NCI-H774 (cell line): ENCODE data around the gene SPOCK1.
A peak's percentile ranks its signal among the peaks of the same experiment; 100 is the strongest.

ENCODE experiments used
- DNase-seq: peaks from one replicate; lab custom pipeline; 2025; lab: John Stamatoyannopoulos, UW

SPOCK1 gene

DNA sequence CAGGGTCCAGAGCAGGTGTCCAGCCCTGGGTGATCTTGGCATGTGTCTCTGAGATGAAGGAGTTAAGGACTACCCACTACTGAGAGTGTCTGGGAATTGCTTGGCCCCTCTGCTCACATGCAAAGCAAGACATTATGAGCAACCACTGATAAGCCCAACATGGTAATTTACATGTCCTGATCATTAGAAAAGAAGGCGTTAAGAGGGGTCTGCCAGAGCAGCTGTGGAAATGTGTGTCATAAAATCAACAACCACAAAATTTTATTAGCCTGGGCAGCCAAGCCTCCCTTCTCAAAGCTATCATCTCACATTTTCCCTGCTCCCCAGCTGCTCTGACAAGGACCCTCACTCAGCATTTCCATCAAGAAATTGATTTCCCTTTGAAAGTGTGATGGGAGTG, 351.0 kb downstream of the SPOCK1 start:
- no peak for DNase-seq

DNA sequence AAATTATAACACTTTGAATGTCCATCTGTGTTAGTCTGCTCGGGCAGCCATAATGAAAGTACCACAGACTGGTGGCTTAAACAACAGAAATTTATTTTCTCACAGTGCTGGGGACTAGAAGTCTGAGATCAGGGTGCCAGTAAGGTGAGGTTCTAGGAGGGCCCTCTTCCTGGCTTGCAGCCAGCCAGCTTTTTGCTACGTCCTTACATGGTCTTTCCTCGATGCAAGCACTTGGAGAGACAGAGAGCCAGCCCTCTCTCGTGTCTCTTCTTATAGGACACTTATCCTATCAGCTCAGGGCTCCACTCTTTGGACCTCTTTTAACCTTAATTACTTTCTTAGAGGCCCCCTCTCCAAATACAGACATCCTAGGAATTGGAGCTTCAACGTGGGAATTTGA, 351.8 kb downstream of the SPOCK1 start:
- no peak for DNase-seq

DNA sequence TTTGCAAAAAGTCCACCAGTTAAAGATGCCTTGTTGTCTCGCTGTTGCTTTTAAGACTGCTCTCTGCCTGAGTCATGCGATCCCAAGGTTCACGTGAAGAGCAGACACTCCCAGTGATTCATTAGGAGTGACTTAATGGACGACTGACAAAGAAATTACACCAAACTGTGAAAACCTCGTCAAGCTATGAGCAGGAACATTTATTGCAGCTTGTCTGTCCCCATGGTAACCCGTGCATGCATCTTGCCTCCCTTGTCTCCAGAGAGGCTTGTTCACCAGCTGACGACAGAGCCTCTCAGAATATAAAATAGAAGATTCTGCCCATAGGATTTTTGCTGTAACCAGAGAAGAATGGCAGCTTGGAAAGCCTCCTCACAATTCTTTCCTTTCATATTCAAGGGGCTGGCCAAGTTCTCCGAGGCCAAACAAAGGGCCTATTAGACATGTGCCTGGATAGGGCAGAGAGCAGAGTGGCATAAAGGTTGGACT, 352.7 kb downstream of the SPOCK1 start:
- no peak for DNase-seq

DNA sequence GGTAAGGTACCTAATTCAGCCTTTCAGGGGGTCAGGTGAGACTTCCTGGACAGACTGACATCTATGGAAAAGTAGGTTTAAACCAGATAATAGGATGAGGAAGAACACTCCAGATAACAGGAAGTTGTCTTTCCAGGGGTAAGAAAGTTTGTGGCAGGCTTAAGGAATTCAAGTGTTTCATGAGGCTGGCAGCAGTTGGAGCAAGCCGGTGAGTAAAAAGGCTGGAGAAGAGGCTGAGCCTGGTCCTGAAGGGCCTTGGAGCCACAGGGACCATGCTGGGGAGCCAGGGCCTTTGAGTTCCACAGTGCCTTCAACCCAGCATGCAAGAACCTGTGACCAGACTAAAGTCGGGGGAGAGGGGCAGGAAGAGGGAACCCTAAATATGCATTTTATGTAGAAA, 353.4 kb downstream of the SPOCK1 start:
- DNase-seq = no peak

DNA sequence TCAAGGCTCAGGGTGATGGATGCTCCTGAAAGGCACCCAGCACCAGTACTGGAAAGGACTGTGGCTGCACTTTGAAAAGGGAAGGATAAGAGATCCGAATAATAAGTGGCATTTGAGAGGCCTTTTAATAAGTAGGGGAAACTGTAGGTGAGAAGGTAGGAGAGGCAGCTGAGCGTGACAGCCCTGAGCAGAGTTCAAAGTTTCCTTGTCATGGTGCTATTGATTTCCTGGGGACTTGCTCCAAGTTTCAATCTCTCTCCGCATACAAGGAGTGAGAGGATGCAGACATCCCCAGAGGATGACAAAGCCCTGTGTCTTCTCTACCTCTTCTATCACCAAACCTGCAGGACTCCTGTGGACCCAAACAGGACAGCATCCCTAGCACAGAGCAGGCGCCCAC, 354.5 kb downstream of the SPOCK1 start:
- no peak for DNase-seq

DNA sequence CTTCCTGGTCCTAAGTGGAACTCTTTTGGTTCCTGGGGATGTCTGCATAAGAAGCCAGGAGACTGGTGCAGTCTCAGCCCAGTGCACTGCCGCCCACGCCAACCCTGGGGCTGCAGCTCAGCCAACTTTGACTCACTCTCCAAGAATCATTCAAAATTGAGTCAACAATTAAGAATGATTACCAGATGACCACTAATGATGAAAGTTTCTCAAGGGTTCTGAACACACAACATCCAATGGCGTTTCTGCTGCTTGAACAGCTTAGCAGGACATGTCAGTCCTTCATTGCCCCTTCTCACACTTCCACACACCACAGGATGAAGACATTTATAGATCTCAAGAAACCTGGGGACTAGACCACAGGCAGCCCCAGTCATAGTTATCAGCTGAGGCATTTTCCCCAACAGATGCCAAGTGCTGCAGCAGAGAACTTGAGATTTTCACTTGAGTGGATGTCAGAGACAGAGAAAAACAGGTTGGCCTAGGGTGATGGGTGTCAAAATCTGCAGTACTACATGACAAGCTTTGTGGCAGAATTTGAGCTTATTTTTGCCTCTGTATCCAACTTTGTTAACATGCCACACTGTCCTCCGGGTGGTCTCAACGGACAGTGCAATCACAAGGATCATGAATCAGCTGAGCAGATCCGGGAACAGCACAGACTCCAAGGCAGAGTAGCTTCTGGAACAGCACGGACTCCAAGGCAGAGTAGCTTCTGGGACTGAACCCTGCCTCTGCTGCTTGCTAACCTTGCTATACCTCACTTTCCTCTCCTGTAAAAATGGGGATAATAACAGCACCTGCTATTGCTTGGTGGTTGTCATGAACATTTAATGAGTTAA, 356.1 kb downstream of the SPOCK1 start:
- no peak for DNase-seq

DNA sequence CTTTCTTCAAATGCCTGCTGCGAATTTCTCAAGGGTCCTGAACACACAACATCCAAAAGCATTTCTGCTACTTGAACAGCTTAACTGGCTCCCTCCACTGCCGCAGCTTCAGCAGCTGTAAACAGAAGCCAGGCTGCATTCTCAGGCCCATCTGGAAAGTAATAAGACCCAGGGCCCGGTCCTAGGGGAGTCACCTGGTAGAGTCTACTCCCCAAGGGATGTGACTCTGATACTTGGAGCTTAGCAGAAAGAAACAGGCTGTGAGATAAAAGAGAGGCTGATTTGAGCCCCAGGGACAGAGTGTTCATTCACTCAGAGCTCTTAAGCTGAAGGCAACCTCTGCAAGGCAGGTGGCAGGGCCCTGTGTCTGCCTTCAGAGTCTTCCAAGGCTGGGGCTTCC, 356.8 kb downstream of the SPOCK1 start:
- no peak for DNase-seq

DNA sequence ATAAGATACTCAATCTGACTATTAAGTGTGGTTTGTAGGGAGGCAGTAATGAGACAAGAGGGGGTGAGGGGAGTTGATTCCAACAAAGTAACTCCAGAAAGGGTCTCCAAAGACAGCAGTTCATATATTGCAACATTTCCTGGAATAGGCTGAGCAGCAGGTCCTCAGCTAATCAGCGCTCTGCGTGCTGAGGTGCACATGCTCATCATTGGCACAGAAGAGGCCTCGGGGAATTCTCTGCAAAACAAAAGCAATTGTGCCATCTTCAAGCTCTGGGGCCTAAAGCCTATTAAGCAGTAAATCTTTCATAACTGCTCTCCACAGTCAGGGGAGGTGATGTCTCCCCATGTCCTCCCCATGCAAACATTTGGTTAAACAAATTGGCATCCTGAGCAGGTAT, 357.3 kb downstream of the SPOCK1 start:
- DNase-seq = no peak

DNA sequence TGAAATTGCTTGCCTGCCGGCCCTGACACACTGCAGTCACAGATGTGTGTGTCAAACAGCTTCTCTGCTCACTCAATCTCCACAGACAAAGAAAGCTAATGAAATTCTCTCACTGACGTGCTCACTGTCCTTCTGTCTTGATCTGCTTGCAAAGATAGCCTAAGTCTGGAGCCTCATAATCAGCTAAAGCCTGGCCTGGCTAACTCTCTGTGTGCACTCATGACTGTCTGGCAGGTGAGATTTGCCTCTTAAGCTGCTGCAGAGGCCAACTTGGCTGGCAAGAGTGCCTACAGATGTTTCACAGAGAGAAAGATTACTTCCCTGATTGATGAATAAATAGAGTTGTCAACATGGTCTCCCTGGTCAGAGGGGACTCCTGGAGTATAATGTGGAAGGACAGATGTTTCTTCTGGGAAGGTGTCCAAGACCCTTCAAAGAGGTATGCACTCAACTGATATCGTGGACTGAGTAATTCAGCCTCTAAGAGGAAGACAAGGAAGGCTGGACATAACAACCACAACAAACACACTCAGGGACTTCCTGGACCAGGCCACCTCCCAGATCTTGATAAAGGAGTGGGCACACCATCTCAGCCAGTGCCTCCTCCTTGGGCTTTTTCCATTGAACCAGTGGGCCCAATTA, 362.0 kb downstream of the SPOCK1 start:
- no peak for DNase-seq

DNA sequence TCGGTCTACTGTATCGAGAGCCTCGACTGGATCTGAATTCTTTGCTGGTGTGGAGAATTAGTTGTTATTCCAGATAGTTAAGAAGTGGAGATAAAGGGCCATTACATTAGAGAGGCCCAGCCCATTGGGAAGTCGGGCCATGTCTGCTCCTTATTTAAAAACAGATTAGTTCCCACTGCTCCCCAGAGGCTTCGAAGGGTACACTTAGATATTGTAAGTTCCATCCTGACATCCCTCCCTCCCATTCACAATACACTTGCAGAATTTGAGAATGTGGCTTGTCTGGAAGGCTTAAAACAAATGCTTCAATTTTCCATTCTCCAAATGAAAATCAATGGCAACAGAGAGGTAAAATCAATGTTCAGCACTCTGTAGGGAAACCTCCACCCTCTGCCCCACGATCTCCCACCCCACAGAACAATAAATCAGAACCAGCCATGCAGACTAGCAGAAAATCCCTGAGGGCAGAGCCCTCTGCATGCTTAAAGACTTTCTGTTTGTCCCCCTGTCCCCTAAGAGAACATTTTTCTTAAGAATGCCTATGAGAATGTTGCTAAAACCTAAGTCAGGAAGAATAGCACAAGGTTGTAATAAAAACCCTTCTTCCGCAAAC, 364.1 kb downstream of the SPOCK1 start:
- DNase-seq = no peak

DNA sequence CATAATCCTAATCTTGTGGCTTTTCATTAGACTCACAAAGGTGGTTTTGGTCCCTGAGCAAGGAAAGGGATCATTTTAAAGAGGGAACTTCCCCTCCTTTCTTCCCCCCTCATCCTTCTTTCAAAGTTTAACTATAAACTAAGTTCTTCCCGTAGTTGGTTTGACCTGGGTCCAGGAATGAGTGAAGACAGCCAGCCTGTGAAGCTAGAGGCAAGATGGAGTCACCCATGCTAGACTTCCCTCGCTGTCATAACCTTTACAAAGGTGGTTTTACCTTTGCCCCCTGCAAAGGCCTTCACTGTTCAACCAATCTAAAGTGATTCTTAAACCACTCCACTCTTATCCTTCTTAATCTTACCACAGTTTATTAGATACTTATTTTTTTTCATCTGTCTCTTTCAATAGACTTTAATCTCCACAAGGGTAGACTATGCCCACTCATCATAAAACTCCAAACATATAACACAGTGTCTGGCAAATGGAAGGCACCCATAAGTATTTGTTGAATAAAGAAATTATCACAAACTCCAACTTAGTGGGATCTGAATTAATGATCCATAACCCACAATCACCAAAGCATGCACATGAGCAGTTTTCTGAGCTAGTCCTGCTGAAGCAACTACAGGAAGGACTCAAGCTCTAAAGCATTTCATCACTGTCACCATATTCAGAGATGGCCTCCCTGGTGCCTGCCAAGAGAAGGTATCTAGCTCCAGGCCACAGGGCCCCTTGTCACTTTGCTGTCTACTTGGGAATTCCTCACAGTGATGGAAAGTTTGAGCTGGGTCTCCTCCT, 369.0 kb downstream of the SPOCK1 start:
- no peak for DNase-seq

DNA sequence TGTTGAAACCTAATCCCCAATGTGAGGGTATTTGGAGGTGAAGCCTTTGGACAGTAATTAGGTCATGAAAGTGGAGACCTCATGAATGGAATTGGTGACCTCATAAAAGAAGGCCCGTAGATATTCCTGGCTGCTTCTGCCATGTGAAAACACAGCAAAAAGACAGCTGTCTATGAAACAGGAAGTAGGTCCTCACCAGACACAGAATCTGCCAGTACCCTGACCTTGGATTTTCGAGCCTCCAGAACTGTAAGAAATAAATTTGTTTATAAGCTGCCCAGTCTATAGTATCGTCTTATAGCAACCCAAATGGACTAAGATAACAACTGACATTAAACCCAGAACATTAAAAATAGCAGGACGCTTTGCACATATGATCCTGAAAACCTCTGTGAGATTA, 371.1 kb downstream of the SPOCK1 start:
- no peak for DNase-seq

DNA sequence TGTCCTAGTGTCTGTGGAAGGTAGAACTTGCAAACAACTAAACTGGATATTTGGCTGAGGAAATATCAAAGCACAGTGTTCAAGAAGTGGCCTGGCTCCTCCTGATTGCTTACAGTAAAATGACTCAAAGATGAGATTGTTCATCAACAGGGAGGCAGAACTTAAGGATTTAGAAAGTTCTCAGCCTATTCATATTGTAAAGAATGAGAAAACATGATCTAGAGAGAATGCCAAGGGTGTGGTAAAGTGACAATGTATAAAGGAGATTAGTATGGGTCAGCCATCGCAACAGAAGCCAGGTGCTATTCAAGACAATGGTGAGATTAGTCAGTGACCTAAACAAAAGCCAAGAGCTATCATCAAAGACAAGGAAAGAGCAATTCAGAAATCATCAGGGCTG, 372.3 kb downstream of the SPOCK1 start:
- no peak for DNase-seq

DNA sequence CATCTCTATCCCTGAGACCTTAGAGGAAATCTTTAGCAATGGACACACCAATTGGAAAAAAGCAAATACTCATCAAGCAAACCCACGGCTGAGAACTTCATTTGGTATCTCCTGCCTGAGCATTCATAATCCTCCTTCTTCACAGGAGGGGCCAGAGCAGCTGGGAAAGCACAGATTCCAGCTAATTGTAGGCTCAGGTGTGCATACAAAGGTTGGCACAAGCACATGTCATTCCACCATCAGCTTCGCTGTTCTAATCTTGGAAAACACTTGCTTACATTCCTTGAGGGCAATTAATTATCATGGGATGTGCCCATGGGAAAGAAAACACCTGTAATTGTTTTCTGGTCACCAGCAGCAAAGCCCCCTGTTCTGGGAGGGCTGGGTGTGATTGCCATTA, 376.6 kb downstream of the SPOCK1 start:
- peak; percentile 38 for DNase-seq

DNA sequence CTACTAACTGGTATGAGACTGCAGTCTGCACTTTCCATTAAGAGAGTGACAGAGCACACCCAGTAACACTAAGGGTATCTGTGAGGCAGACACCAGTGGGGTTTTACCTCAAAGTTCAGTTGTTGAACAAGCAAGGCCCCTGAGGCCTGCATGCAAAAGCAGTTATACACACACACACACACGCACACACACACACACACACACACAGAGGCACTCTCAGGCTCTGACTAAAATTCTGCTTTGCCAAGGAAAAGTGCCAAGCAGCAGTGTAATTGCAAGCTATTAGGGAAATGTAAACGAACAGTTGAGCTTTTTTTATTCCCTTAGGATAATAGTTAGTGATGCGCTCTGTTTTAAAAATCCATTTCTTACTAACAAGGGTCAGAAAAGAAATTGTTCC, 377.1 kb downstream of the SPOCK1 start:
- no peak for DNase-seq

DNA sequence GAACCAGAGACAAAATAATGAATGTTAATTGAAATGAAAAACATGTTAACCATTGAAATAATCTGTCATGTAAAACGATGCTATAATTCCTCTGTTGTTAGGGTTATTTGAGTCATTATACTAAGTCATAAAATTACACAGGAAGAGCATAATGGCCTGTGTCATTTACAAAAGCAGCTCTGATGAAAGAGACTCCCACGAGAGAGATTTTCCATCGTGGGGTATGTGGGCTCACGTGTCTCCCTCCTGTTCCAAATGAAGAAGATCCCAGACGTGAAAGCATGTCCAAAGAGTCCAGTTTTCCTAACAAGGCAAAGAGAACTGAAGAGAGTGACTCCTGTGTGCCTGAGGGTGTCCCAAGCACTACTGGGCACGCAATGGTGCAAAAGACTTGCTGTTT, 379.8 kb downstream of the SPOCK1 start:
- DNase-seq = no peak

DNA sequence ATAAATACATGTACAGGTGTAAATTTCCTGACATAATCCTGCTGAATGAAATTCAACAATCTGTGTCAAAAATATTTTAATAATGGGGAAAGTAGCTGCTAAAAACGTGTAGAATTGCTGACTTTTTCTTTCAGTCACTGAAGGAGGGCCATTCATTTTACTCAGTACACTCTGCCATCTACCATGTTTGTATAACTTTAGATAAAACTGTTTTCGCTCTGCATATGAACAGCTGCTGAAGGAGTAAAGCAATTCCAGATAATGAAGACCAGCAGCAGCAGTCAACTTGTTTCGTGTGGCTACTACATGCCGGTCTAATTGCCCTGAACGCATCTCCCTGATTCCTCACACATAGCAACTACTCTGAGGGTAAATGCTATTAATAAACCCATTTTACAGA, 380.5 kb downstream of the SPOCK1 start:
- DNase-seq = no peak

DNA sequence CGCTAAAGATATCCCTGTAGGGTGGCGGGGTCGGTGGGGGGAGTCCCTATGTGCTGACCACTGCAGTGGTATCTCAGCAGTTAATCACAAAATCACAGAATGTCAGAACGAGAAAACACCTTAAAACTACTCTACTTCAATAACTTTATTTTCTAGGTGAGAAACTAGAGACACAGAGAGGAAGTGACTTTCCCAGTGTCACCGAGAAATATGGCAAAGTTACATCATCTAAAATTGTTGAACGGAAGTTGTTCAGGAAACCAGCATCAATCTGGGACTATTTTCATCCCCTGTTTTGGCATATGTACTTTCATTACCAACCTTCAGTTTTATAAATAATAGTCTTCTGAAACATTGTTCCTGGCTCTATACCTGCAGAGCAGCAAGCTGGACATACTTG, 384.0 kb downstream of the SPOCK1 start:
- no peak for DNase-seq

DNA sequence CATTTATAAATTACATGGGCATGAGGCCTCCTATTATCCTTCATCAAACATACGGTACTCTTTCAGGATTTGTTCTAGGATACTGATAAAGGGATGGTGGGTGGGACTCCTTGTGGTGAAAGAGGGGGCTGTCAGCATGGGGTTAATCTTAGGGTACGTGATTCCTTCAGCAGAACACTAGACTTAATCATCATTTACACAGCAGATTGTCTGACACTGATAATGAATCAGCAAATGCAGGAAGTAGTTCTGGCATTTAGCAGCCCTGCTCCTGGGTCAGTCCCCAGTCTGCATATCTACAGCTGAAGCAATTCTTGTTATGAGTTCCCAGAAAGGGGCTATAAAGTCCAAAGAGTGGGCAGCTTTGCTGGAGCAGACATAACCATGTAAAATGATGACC, 384.6 kb downstream of the SPOCK1 start:
- DNase-seq = no peak

DNA sequence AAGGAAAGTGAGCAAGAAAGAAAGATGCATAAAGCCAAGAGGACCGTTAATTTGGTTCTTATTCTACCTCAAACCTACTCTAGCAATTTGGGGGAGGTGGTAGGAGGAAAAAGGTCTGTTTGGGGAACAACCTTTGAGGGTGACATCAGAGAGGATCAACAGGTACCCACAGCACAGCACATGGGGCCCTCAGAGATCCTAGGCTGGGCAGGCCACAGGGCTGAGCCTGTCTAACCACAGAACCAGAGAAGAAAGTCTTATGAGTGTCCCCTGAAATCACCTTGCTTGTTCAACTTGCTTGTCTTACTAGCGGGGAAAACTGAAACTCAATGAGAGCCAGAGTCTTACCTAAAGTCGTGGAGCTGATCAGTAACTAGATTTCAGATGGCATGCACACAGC, 385.2 kb downstream of the SPOCK1 start:
- no peak for DNase-seq

DNA sequence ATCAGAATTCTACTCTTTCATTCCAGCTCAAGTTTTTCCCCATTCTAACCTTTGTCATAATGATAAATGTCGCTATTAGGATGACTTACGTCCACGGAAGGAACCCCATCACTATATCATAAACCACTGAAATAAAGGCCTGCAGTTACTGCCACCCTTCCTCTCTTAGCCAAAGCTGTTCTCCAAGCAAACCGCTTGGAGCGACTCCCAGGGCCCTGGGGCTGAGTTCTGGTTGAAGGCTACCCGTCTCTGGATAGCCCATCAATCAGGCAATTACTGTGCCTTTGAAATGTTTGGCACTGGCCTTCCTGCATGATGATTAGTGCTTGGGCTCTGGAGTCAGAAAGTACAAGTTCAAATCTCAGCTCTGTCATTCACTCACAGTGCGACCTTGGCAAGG, 386.0 kb downstream of the SPOCK1 start:
- no peak for DNase-seq

DNA sequence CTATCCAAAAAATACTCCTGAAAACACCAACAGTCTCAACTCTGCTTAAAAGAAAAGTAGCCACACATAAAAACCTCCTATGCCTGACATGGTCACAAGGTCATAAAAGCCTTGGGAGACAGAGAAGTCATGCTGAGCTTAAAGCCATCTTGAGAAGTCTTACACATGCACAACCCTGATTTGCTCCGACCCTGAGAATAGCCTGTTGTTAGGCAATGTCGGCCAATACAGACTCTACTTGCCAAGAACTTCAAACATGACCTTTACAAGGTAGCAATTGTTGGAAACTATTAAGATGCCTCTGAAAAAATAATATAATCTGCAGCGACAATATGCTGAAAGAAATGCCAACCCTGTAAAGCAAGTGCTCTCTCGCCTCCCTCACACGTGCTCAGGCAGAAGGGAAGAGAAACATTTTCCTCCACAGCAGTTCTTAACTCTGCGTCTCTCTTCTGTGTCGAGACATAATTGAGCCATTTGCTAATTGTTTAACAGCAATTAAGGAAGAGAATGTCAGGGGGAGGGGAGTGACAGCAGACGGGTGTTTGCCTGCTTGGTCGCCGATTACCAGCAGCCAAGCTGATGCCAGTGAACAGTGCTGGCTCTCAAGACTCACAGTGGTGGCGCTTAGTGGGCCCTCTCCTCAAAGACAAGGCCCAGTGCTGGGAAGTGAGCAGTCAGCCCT, 393.6 kb downstream of the SPOCK1 start:
- DNase-seq = no peak
